Neural cell (in vitro differentiated cells): ENCODE results near the gene SMAP2.

Source experiments
- EP300 ChIP-seq: fragments of 450-650 bp; conservative IDR thresholded peaks from 2 replicates; pipeline ENCODE4 v1.6.1; 2014; ENCODE audit warnings: antibody characterized with exemption, mild to moderate bottlenecking, moderate library complexity; ENCODE audit not compliant: poor library complexity, severe bottlenecking
- EZH2 ChIP-seq: fragments of 200-600, 300-800 bp; shearing (Covaris generic), sonication (generic); IDR thresholded peaks from 2 replicates; pipeline ENCODE4 v1.6.1; 2014; ENCODE audit warnings: antibody characterized with exemption, low read length, borderline replicate concordance, mild to moderate bottlenecking; ENCODE audit not compliant: insufficient read depth, poor library complexity, severe bottlenecking
- POLR2AphosphoS5 ChIP-seq: IDR thresholded peaks from 2 replicates; pipeline ENCODE4 v1.6.1; 2012
- RAD21 ChIP-seq: fragments of 450-650 bp; conservative IDR thresholded peaks from 2 replicates; pipeline ENCODE4 v1.6.1; 2014; ENCODE audit warnings: antibody characterized with exemption, mild to moderate bottlenecking, moderate library complexity
- REST ChIP-seq: IDR thresholded peaks from 2 replicates; pipeline ENCODE4 v1.6.1; 2012; ENCODE audit warnings: borderline replicate concordance
- SMC3 ChIP-seq: fragments of 450-650 bp; conservative IDR thresholded peaks from 2 replicates; pipeline ENCODE4 v1.6.1; 2014; ENCODE audit warnings: antibody characterized with exemption, mild to moderate bottlenecking, moderate library complexity; ENCODE audit not compliant: poor library complexity
- TAF1 ChIP-seq: IDR thresholded peaks from 2 replicates; pipeline ENCODE4 v1.6.1; 2012; ENCODE audit warnings: low read depth
- TF ChIP-seq, protein P1 (sequence below): fragments of 450-650 bp; IDR thresholded peaks from 2 replicates; pipeline ENCODE4 v1.5.1; 2014; ENCODE audit warnings: antibody characterized with exemption, mild to moderate bottlenecking, moderate library complexity; ENCODE audit not compliant: poor library complexity, severe bottlenecking

GRCh38 chr1:40351124-40351523, 22.4 kb upstream of the SMAP2 start:
- TF ChIP-seq, protein P1, sequence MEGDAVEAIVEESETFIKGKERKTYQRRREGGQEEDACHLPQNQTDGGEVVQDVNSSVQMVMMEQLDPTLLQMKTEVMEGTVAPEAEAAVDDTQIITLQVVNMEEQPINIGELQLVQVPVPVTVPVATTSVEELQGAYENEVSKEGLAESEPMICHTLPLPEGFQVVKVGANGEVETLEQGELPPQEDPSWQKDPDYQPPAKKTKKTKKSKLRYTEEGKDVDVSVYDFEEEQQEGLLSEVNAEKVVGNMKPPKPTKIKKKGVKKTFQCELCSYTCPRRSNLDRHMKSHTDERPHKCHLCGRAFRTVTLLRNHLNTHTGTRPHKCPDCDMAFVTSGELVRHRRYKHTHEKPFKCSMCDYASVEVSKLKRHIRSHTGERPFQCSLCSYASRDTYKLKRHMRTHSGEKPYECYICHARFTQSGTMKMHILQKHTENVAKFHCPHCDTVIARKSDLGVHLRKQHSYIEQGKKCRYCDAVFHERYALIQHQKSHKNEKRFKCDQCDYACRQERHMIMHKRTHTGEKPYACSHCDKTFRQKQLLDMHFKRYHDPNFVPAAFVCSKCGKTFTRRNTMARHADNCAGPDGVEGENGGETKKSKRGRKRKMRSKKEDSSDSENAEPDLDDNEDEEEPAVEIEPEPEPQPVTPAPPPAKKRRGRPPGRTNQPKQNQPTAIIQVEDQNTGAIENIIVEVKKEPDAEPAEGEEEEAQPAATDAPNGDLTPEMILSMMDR: no peak
- TF ChIP-seq REST (no peak), EZH2 (no peak), POLR2AphosphoS5 (no peak), EP300 (no peak), SMC3 (no peak), RAD21 (no peak), TAF1 (no peak)
